ENCODE data around the gene RASGRP1. TPM values are rescaled to one million over a fixed set of nuclear protein-coding genes. Genes with fewer than 3 reads are reported as not detected.

The RASGRP1 gene
- total and polyA plus RNA-seq, 7 donors, result 0.33 to 3.6 (median 0.71) TPM; not detected in 2

DNA sequence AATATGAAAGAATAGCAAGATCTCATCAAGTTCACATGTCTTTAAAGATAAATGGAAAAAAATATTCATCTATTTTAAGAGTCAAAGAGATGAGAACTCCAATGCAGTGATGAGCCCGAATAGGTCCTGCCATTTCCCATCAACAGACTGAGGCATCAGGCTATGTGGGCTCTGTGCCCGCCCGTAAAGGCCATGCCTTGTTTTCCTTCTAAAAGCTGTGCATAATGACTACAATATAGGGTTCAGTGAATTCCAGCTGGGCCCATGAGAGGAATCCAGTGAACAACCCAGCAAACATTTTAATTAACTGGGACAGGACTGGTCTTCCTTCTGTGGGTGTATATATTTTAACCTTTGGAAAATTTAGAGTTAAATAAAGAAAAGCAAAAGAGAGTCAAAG, 44.6 kb downstream of the RASGRP1 start:
- H3K27me3 ChIP-seq, result peaks cover 0 to 23% (median under 1%) of the 10 kb centered on the region in 3 donors
- no peaks in the 10 kb centered on the region for H3K36me3 ChIP-seq
- 94 to 95% methylated on average over 3 of the region's 3 CpGs for WGBS, 2 donors
- H3K4me1 ChIP-seq, result no peaks in the 10 kb centered on the region
- H3K9me3 ChIP-seq, result no peaks in the 10 kb centered on the region
- TF ChIP-seq EP300 (IDR thresholded peaks at IDR 0.05) (no peak), POLR2A (IDR thresholded peaks at IDR 0.05) (no peak), POLR2AphosphoS5 (IDR thresholded peaks at IDR 0.05) (no peak)
- TF ChIP-seq, protein P1, sequence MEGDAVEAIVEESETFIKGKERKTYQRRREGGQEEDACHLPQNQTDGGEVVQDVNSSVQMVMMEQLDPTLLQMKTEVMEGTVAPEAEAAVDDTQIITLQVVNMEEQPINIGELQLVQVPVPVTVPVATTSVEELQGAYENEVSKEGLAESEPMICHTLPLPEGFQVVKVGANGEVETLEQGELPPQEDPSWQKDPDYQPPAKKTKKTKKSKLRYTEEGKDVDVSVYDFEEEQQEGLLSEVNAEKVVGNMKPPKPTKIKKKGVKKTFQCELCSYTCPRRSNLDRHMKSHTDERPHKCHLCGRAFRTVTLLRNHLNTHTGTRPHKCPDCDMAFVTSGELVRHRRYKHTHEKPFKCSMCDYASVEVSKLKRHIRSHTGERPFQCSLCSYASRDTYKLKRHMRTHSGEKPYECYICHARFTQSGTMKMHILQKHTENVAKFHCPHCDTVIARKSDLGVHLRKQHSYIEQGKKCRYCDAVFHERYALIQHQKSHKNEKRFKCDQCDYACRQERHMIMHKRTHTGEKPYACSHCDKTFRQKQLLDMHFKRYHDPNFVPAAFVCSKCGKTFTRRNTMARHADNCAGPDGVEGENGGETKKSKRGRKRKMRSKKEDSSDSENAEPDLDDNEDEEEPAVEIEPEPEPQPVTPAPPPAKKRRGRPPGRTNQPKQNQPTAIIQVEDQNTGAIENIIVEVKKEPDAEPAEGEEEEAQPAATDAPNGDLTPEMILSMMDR (IDR thresholded peaks at IDR 0.05), result no peak
- no peak for DNase-seq
- no peak overlapping the region for H3K27ac ChIP-seq
- no peak overlapping the region for H3K4me3 ChIP-seq
- intact Hi-C loops (cut with DNase I), result no loop called here

DNA sequence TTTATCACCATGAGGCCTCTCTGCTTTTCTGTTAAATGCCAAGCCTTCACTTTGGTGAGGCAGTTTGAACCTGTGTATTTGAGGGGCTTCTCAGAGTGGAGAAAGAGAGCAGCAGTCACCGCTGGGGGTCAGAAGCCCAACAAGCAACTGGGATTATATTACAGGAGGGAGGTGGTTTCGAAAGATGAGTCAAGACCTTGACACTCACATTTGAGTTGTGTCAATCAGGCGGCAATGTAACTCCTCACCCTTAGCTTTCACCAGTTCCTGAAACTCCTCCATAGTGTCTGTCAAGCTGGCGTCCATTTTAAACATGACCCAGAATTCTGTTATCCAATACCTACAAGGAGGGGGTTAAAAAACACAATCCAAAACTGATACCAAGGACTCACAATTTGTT, 46.5 kb downstream of the RASGRP1 start:
- H3K9me3 ChIP-seq, result no peaks in the 10 kb centered on the region
- intact Hi-C loops (cut with DNase I), result no loop called here
- no peaks in the 10 kb centered on the region for H3K4me1 ChIP-seq
- peaks cover 0 to 38% (median 9%) of the 10 kb centered on the region in 3 donors for H3K27me3 ChIP-seq
- H3K36me3 ChIP-seq, result no peaks in the 10 kb centered on the region
- WGBS, 2 donors, result 93 to 95% methylated on average over 4 of the region's 4 CpGs
- no peak for DNase-seq
- TF ChIP-seq POLR2AphosphoS5 (IDR thresholded peaks at IDR 0.05) (no peak), POLR2A (IDR thresholded peaks at IDR 0.05) (no peak), EP300 (IDR thresholded peaks at IDR 0.05) (no peak)
- TF ChIP-seq, protein P1 (IDR thresholded peaks at IDR 0.05), result no peak
- no peak overlapping the region for H3K27ac ChIP-seq
- no peak overlapping the region for H3K4me3 ChIP-seq

DNA sequence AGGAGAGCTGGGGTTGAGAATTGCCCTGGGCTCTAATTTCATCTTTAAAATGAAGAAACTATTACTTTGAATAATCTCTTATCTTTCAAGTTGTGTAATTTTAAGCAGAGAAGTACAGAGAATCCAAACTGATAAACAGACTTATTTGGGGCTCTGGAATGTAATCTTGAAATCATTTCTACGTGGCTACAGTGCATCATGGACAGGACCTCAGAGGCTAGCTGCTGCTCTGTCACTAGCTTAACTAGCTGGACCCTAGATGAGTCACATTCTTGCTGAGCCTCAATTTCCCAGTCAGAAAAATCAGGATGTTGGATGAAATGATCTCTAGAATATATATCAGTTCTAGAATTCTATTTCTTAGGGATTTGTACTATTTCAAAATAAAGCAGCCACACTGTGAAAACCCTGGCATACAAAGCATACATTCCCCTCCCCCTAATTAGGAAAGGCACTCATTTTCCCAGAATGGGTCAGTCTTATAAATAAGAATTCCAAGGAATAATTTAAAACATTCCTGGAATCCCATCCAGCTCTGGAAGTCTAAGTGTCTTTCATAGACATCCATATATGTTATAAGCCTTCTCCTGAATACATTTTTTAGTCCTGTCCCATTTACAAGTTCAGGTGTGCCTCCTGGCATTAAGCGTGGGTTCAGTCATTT, 47.2 kb downstream of the RASGRP1 start:
- Histone ChIP-seq H3K27ac (no peak overlapping the region), H3K36me3 (no peaks in the 10 kb centered on the region), H3K9me3 (no peaks in the 10 kb centered on the region), H3K4me3 (no peak overlapping the region), H3K4me1 (no peaks in the 10 kb centered on the region), H3K27me3 (peaks cover 0 to 40% (median 14%) of the 10 kb centered on the region in 3 donors)
- no peak for DNase-seq
- TF ChIP-seq EP300 (IDR thresholded peaks at IDR 0.05), result no peak
- TF ChIP-seq POLR2AphosphoS5 (IDR thresholded peaks at IDR 0.05), result no peak
- no peak for TF ChIP-seq POLR2A (IDR thresholded peaks at IDR 0.05)
- TF ChIP-seq, protein P1 (IDR thresholded peaks at IDR 0.05), result no peak
- intact Hi-C loops (cut with DNase I), result no loop called here
- 79 to 82% methylated on average over 2 of the region's 2 CpGs for WGBS, 2 donors

DNA sequence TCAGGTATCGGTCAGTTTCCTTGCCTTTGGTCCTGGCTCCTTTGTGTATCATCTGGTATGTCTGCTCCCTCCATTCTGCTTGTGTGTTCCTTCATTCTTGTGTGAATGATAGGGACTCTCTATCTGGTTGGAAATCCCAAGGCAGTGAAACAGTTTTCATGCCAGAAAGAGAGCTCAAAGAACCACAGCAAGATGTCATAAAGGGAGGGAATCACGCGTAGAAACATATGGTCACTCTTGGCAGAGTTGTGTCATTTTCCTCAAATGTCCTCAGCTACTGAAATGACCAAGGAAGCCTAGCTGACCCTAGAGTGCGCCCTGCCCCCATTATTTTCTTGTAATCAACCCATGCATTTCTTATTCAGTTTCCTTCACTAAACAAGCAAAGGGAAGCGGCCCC, 48.0 kb downstream of the RASGRP1 start:
- Histone ChIP-seq H3K27me3 (peaks cover 0 to 47% (median 18%) of the 10 kb centered on the region in 3 donors), H3K4me1 (no peaks in the 10 kb centered on the region), H3K36me3 (no peaks in the 10 kb centered on the region), H3K9me3 (no peaks in the 10 kb centered on the region), H3K4me3 (no peak overlapping the region), H3K27ac (no peak overlapping the region)
- no peak for DNase-seq
- TF ChIP-seq POLR2AphosphoS5 (IDR thresholded peaks at IDR 0.05) (no peak), EP300 (IDR thresholded peaks at IDR 0.05) (no peak), POLR2A (IDR thresholded peaks at IDR 0.05) (no peak)
- TF ChIP-seq, protein P1 (IDR thresholded peaks at IDR 0.05), result no peak
- intact Hi-C loops (cut with DNase I), result no loop called here
- 94 to 96% methylated on average over 5 of the region's 5 CpGs for WGBS, 2 donors

DNA sequence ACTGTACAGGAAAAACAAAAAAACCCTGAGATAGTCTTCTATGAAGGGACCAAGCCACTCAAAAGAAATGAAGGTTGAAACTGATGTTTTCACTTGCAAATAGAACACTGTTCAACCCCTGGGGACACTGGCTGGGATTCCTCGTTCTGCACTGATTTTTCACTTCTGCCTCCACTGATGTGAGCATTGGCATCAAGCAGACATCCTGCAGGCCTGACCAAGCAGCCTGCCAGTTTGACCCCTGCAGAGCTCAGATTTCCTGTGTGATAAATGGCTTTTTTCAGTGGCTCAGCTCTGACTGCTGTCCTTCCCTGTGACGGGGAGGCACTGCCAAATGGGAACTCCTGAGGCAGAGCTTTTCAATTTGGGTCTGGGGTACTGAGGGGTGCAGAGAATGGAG, 50.0 kb downstream of the RASGRP1 start:
- no peaks in the 10 kb centered on the region for H3K4me1 ChIP-seq
- H3K36me3 ChIP-seq, result no peaks in the 10 kb centered on the region
- H3K27me3 ChIP-seq, result peaks cover 0 to 57% (median 18%) of the 10 kb centered on the region in 3 donors
- no peak overlapping the region for H3K4me3 ChIP-seq
- 58 to 84% methylated on average over 2 of the region's 2 CpGs for WGBS, 2 donors
- DNase-seq, result no peak
- H3K9me3 ChIP-seq, result no peaks in the 10 kb centered on the region
- H3K27ac ChIP-seq, result no peak overlapping the region
- TF ChIP-seq EP300 (IDR thresholded peaks at IDR 0.05) (no peak), POLR2A (IDR thresholded peaks at IDR 0.05) (no peak), POLR2AphosphoS5 (IDR thresholded peaks at IDR 0.05) (no peak)
- TF ChIP-seq, protein P1 (IDR thresholded peaks at IDR 0.05), result no peak
- intact Hi-C loops (cut with DNase I), result no loop called here
